Natural killer cell (primary cell): ENCODE data around the gene PYDC1. TPM values are rescaled to one million over a fixed set of nuclear protein-coding genes. Genes with fewer than 3 reads are reported as not detected.

Source experiments
- ATAC-seq, 3 donors: fragments of 150-1000 bp in 2 of 3; fragments of 200-7000 bp in 1 of 3; cut with Tn5 transposase; 1 replicate in 1 of 3; 2 replicates in 2 of 3; pipeline ENCODE4 v1.10.0; 2021; ENCODE audit warnings: mild to moderate bottlenecking in 2 of 3, moderate library complexity in 2 of 3
- DNase-seq, 2 donors: peaks; one replicate each; pipeline versions ENCODE4 v3.0.0 to v3.0.0-alpha.2; 2013 to 2021; ENCODE audit warnings: mixed read lengths in 1 of 2
- H3K27ac ChIP-seq: one replicate; pipeline ENCODE4 v1.5.1; 2013; ENCODE audit warnings: mild to moderate bottlenecking, low read length
- H3K27me3 ChIP-seq: one replicate; pipeline ENCODE4 v1.6.1; 2013; ENCODE audit warnings: low read length; ENCODE audit not compliant: control insufficient read depth, insufficient read depth
- H3K36me3 ChIP-seq: one replicate; pipeline ENCODE4 v1.6.1; 2013; ENCODE audit warnings: low read length; ENCODE audit not compliant: control insufficient read depth, insufficient read depth
- H3K4me1 ChIP-seq: one replicate; pipeline ENCODE4 v1.6.1; 2013; ENCODE audit warnings: low read length; ENCODE audit not compliant: control insufficient read depth, insufficient read depth
- H3K4me3 ChIP-seq: one replicate; pipeline ENCODE4 v1.5.1; 2013; ENCODE audit warnings: low read length
- H3K9me3 ChIP-seq: one replicate; pipeline ENCODE4 v1.6.1; 2013; ENCODE audit warnings: low read length; ENCODE audit not compliant: control insufficient read depth, insufficient read depth
- H3K27ac Mint-ChIP-seq, 2 donors: one replicate each; pipeline ENCODE4 v1.8.0; 2022; ENCODE audit warnings: mild to moderate bottlenecking in 2 of 2, mixed read lengths in 2 of 2, moderate library complexity in 1 of 2
- H3K27me3 Mint-ChIP-seq, 2 donors: one replicate each; pipeline ENCODE4 v1.8.0; 2022; ENCODE audit warnings: low read depth in 2 of 2, mixed read lengths in 2 of 2
- H3K36me3 Mint-ChIP-seq: one replicate; pipeline ENCODE4 v1.8.0; 2022; ENCODE audit warnings: mixed read lengths
- H3K4me1 Mint-ChIP-seq, 2 donors: one replicate each; pipeline ENCODE4 v1.8.0; 2022; ENCODE audit warnings: mixed read lengths in 2 of 2
- H3K4me3 Mint-ChIP-seq: one replicate; pipeline ENCODE4 v1.8.0; 2022; ENCODE audit warnings: mild to moderate bottlenecking, moderate library complexity, mixed read lengths
- H3K9me3 Mint-ChIP-seq, 2 donors: one replicate each; pipeline ENCODE4 v1.8.0; 2022; ENCODE audit warnings: mixed read lengths in 2 of 2
- CTCF ChIP-seq: fragments of 200-600 bp; IDR thresholded peaks from one replicate; pipeline ENCODE4 v1.8.0; 2022; ENCODE audit warnings: antibody characterized with exemption
- WGBS: methylation state at CpG from one replicate; pipeline ENCODE4 v1.1.7; 2013; ENCODE audit warnings: missing lambda C conversion rate; ENCODE audit not compliant: insufficient coverage; 5-methylcytosine and 5-hydroxymethylcytosine counted together
- intact Hi-C: fragments of 100-400 bp; cut with micrococcal nuclease; formaldehyde crosslinking; loops from one replicate; pipeline ENCODE4 v1.14.2; 2022
- total RNA-seq, 4 donors: library from RNA; stranded (reverse); fragments of 120-200 nt in 1 of 4; gene quantifications; one replicate each; pipeline versions ENCODE4 v1.2.3 to v1.2.4, GENCODE V29; 2013 to 2022

PYDC1 gene
- total RNA-seq, 3 donors from 2014 or later (not counting 1 experiment from before 2014, with no cell fraction given) = not detected

- no peaks in the 10 kb centered on the region for H3K9me3 ChIP-seq
- peaks cover 18 to 36% of the 10 kb centered on the region in 2 donors for H3K4me1 Mint-ChIP-seq
Measured at GRCh38 chr16:31219154-31219741, 2.3 kb upstream of the PYDC1 start.

GRCh38 chr16:31217136-31217530 is 198 bp upstream of the PYDC1 start:
- no peaks in the 10 kb centered on the region for H3K9me3 ChIP-seq
- no peaks in the 10 kb centered on the region for H3K9me3 Mint-ChIP-seq
- 34% methylated on average over 3 of the region's 4 CpGs for WGBS
- peak overlapping the region; percentile 89 for H3K4me3 Mint-ChIP-seq
- H3K27ac ChIP-seq = no peak overlapping the region
- TF ChIP-seq CTCF = no peak
- intact Hi-C loops = no loop called here
- no peaks in the 10 kb centered on the region for H3K36me3 ChIP-seq
- no peak overlapping the region for H3K4me3 ChIP-seq
- ATAC-seq = no peak
- DNase-seq = no peak
- peaks cover 18 to 36% of the 10 kb centered on the region in 2 donors for H3K4me1 Mint-ChIP-seq
- H3K27ac Mint-ChIP-seq = no peak overlapping the region
- H3K36me3 Mint-ChIP-seq = no peaks in the 10 kb centered on the region
- peaks cover 29% of the 10 kb centered on the region for H3K4me1 ChIP-seq
- peaks cover 26% of the 10 kb centered on the region for H3K27me3 ChIP-seq
- H3K27me3 Mint-ChIP-seq = peaks cover 25 to 47% of the 10 kb centered on the region in 2 donors

More at GRCh38 chr16:31219154-31219741, 2.3 kb upstream of the PYDC1 start:
- Histone ChIP-seq H3K4me3 (no peak overlapping the region), H3K27ac (no peak overlapping the region), H3K27me3 (peaks cover 26% of the 10 kb centered on the region), H3K36me3 (no peaks in the 10 kb centered on the region), H3K4me1 (peaks cover 29% of the 10 kb centered on the region)
- Mint-ChIP-seq H3K36me3 (no peaks in the 10 kb centered on the region), H3K27ac (no peak overlapping the region), H3K4me3 (no peak overlapping the region), H3K9me3 (no peaks in the 10 kb centered on the region), H3K27me3 (peaks cover 17 to 42% of the 10 kb centered on the region in 2 donors)
- no peak for TF ChIP-seq CTCF
- WGBS = 93% methylated on average over 15 of the region's 15 CpGs
- ATAC-seq = no peak
- no peak for DNase-seq
- intact Hi-C loops = no loop called here

GRCh38 chr16:31215287-31216162 is 1.4 kb downstream of the PYDC1 start:
- H3K36me3 Mint-ChIP-seq = no peaks in the 10 kb centered on the region
- TF ChIP-seq CTCF = no peak
- Histone ChIP-seq H3K9me3 (no peaks in the 10 kb centered on the region), H3K27me3 (peaks cover 26% of the 10 kb centered on the region), H3K27ac (no peak overlapping the region), H3K4me3 (no peak overlapping the region), H3K4me1 (peaks cover 29% of the 10 kb centered on the region), H3K36me3 (no peaks in the 10 kb centered on the region)
- ATAC-seq (peak; percentile 54 to 62 (median 58)), DNase-seq (peak in 1 of 2 donors; percentile 49)
- H3K4me1 Mint-ChIP-seq = peaks cover 18 to 22% of the 10 kb centered on the region in 2 donors
- H3K27ac Mint-ChIP-seq = peak overlapping the region in 1 of 2 donors; percentile 67
- 2% methylated on average over 63 of the region's 63 CpGs for WGBS
- intact Hi-C loops = no loop called here
- H3K27me3 Mint-ChIP-seq = peaks cover 25 to 37% of the 10 kb centered on the region in 2 donors
- H3K9me3 Mint-ChIP-seq = no peaks in the 10 kb centered on the region
- peak overlapping the region; percentile 89 for H3K4me3 Mint-ChIP-seq
